K562 (cell line): ENCODE results near the gene RAVER2.

Experiments
- KDM4B ChIP-seq, 2 experiments: fragments of 450-650 bp in 1 of 2; sonication (generic) in 1 of 2; IDR thresholded peaks; 2 replicates each; pipeline ENCODE4 v1.6.1; 2016 to 2017; ENCODE audit warnings: borderline replicate concordance in 2 of 2, antibody characterized with exemption in 1 of 2, low read depth in 1 of 2, mild to moderate bottlenecking in 1 of 2
- TAF1 ChIP-seq: IDR thresholded peaks from 2 replicates; pipeline ENCODE4 v1.6.1; 2011; ENCODE audit warnings: mild to moderate bottlenecking, low read length, moderate library complexity; ENCODE audit not compliant: insufficient read depth, control insufficient read depth, severe bottlenecking; ENCODE audit errors: extremely low read depth

- TF ChIP-seq TAF1 (no peak), KDM4B (IDR thresholded peaks at IDR 0.05; ENCODE audit: borderline replicate concordance in 2 of 2, low read depth in 1 of 2) (no peak)
Observed at GRCh38 chr1:64711266-64711665, 33.6 kb upstream of the RAVER2 start.
